Left lung (tissue), 10 donors: ENCODE measurements around the gene SLK. TPM values are rescaled to one million over a fixed set of nuclear protein-coding genes. Genes with fewer than 3 reads are reported as not detected.

ENCODE experiments used
- ATAC-seq: fragments of 200-7000 bp; cut with Tn5 transposase; one replicate; pipeline ENCODE4 v1.9.1; 2020; ENCODE audit warnings: moderate library complexity
- DNase-seq, 4 donors: peaks; one replicate each; pipeline ENCODE4 v3.0.0-alpha.2; 2013 to 2020
- H3K27ac ChIP-seq, 2 donors: fragments of 200-600 bp; sonication (generic) in 1 of 2; one replicate each; pipeline versions ENCODE4 v1.5.0 to v1.8.0; 2020 to 2021
- H3K27me3 ChIP-seq, 2 donors: fragments of 200-600 bp; sonication (generic) in 1 of 2; one replicate each; pipeline versions ENCODE4 v1.5.0 to v1.8.0; 2020 to 2021
- H3K36me3 ChIP-seq, 2 donors: fragments of 200-600 bp; sonication (generic) in 1 of 2; one replicate each; pipeline versions ENCODE4 v1.5.0 to v1.8.0; 2020 to 2021
- H3K4me1 ChIP-seq, 2 donors: fragments of 200-600 bp; one replicate each; pipeline ENCODE4 v1.8.0; 2021
- H3K4me3 ChIP-seq, 2 donors: fragments of 200-600 bp; sonication (generic) in 1 of 2; one replicate each; pipeline versions ENCODE4 v1.5.0 to v1.8.0; 2020 to 2021; ENCODE audit warnings: mild to moderate bottlenecking in 1 of 2
- H3K9me3 ChIP-seq, 2 donors: fragments of 200-600 bp; sonication (generic) in 1 of 2; one replicate each; pipeline versions ENCODE4 v1.5.0 to v1.8.0; 2020 to 2021
- CTCF ChIP-seq, 2 donors: fragments of 200-600 bp; sonication (generic) in 1 of 2; IDR thresholded peaks; one replicate each; pipeline versions ENCODE4 v1.5.0 to v1.8.0; 2021; ENCODE audit warnings: antibody characterized with exemption in 2 of 2
- intact Hi-C, 2 donors: fragments of 100-400 bp; cut with DNase I; formaldehyde crosslinking; loops; one replicate each; pipeline versions ENCODE4 v1.11.2 to v1.14.2; 2022
- polyA plus RNA-seq, 6 donors: library from polyadenylated mRNA; unstranded; fragments of 120-200 nt; gene quantifications; one replicate each; pipeline ENCODE4 v1.2.1, GENCODE V29; 2013; ENCODE audit not compliant: insufficient read length in 6 of 6
- total RNA-seq, 2 donors: library from RNA; stranded (reverse); fragmentation: NEBNext Ultra II Directional; extraction: Animal tissue kit (Norgen Biotek cat#: 25700); gene quantifications; one replicate each; pipeline ENCODE4 v1.2.1, GENCODE V29; 2021
- donor health status: DM: no; HTN: yes; CAD: no.
- donor health status: DM: no; HTN: no; CAD: no.

The SLK gene
- total and polyA plus RNA-seq, 8 donors, result 52.1 to 68.1 (median 63.2) TPM

- Histone ChIP-seq H3K9me3 (no peaks in the 10 kb centered on the region), H3K36me3 (no peaks in the 10 kb centered on the region), H3K4me1 (no peaks in the 10 kb centered on the region), H3K27me3 (no peaks in the 10 kb centered on the region), H3K4me3 (no peak overlapping the region), H3K27ac (no peak overlapping the region)
- intact Hi-C loops, result loop anchor here in 1 of 2 donors (10.0 kb wide), 2 partner anchors 81 to 171 kb away; partner anchors contain the start of gene SFR1
- ATAC-seq (no peak), DNase-seq (no peak)
- TF ChIP-seq CTCF (IDR thresholded peaks at IDR 0.05), result no peak
Observed at GRCh38 chr10:104043185-104043830, 76.4 kb downstream of the SLK start.

- DNase-seq (no peak), ATAC-seq (no peak)
- H3K4me3 ChIP-seq, result no peak overlapping the region
- H3K27me3 ChIP-seq, result no peaks in the 10 kb centered on the region
- H3K27ac ChIP-seq, result no peak overlapping the region
- TF ChIP-seq CTCF (IDR thresholded peaks at IDR 0.05), result no peak
- H3K4me1 ChIP-seq, result no peaks in the 10 kb centered on the region
- no peaks in the 10 kb centered on the region for H3K36me3 ChIP-seq
- intact Hi-C loops, result loop anchor here in 1 of 2 donors (10.0 kb wide), 2 partner anchors 81 to 171 kb away; partner anchors contain the start of gene SFR1
- no peaks in the 10 kb centered on the region for H3K9me3 ChIP-seq
Observed at GRCh38 chr10:104043854-104044253, 76.9 kb downstream of the SLK start.

- TF ChIP-seq CTCF (IDR thresholded peaks at IDR 0.05), result peak; percentile 47 to 51
- intact Hi-C loops, result loop anchor here in 1 of 2 donors (10.0 kb wide), 2 partner anchors 79 to 169 kb away; partner anchors contain the start of gene SFR1
- no peak overlapping the region for H3K27ac ChIP-seq
- no peaks in the 10 kb centered on the region for H3K36me3 ChIP-seq
- H3K9me3 ChIP-seq, result no peaks in the 10 kb centered on the region
- DNase-seq, result peak in 3 of 4 donors; percentile 28 to 60 (median 57)
- ATAC-seq, result peak; percentile 94
- no peak overlapping the region for H3K4me3 ChIP-seq
- H3K27me3 ChIP-seq, result no peaks in the 10 kb centered on the region
- peaks cover 9 to 11% of the 10 kb centered on the region in 2 donors for H3K4me1 ChIP-seq
Observed at GRCh38 chr10:104045151-104046089, 78.5 kb downstream of the SLK start.

- H3K4me3 ChIP-seq, result no peak overlapping the region
- no peaks in the 10 kb centered on the region for H3K9me3 ChIP-seq
- TF ChIP-seq CTCF (IDR thresholded peaks at IDR 0.05), result no peak
- H3K36me3 ChIP-seq, result no peaks in the 10 kb centered on the region
- intact Hi-C loops, result loop anchor here in 1 of 2 donors (10.0 kb wide), 2 partner anchors 78 to 168 kb away; partner anchors contain the start of gene SFR1
- no peak overlapping the region for H3K27ac ChIP-seq
- no peak for ATAC-seq
- no peaks in the 10 kb centered on the region for H3K27me3 ChIP-seq
- DNase-seq, result no peak
- H3K4me1 ChIP-seq, result peaks cover 9 to 11% of the 10 kb centered on the region in 2 donors
Observed at GRCh38 chr10:104046651-104047050, 79.7 kb downstream of the SLK start.
